DMS114 treated with DMSO at 0.1 percent for 48 hours (cell line): ENCODE data around the gene IL10RB.
"Not testable (repeated sequence)": the region's sequence is repeated elsewhere in the genome, so short reads cannot be mapped to it uniquely, and the experiment has no call there.

ENCODE experiments used
- DNase-seq: peaks from one replicate; lab custom pipeline; 2025; ENCODE audit not compliant: unreplicated experiment; lab: John Stamatoyannopoulos, UW

Gene IL10RB

GRCh38 chr21:33240404-33240803 is 25.8 kb upstream of the IL10RB start:
- no peak for DNase-seq

GRCh38 chr21:33241846-33242245 is 24.3 kb upstream of the IL10RB start:
- DNase-seq, result no peak

- not testable (repeated sequence) for DNase-seq
Measured at GRCh38 chr21:33242846-33243245, 23.3 kb upstream of the IL10RB start.

GRCh38 chr21:33244082-33244778 is 21.9 kb upstream of the IL10RB start:
- no peak for DNase-seq

GRCh38 chr21:33244779-33245105 is 21.4 kb upstream of the IL10RB start:
- DNase-seq, result no peak

GRCh38 chr21:33245289-33245918 is 20.8 kb upstream of the IL10RB start:
- DNase-seq, result no peak

GRCh38 chr21:33246506-33246905 is 19.7 kb upstream of the IL10RB start:
- no peak for DNase-seq

GRCh38 chr21:33246963-33247362 is 19.2 kb upstream of the IL10RB start:
- no peak for DNase-seq

- no peak for DNase-seq
Measured at GRCh38 chr21:33247599-33247998, 18.6 kb upstream of the IL10RB start.

GRCh38 chr21:33249331-33250002 is 16.7 kb upstream of the IL10RB start:
- DNase-seq, result no peak

GRCh38 chr21:33251119-33251518 is 15.0 kb upstream of the IL10RB start:
- DNase-seq, result no peak

GRCh38 chr21:33253382-33253781 is 12.8 kb upstream of the IL10RB start:
- DNase-seq, result not testable (repeated sequence)

- no peak for DNase-seq
Measured at GRCh38 chr21:33254766-33255165, 11.4 kb upstream of the IL10RB start.

GRCh38 chr21:33255404-33255803 is 10.8 kb upstream of the IL10RB start:
- DNase-seq, result no peak

- DNase-seq, result no peak
Measured at GRCh38 chr21:33256019-33256418, 10.1 kb upstream of the IL10RB start.

GRCh38 chr21:33257094-33257803 is 8.9 kb upstream of the IL10RB start:
- DNase-seq, result no peak

GRCh38 chr21:33258475-33258874 is 7.7 kb upstream of the IL10RB start:
- DNase-seq, result no peak

GRCh38 chr21:33259428-33259827 is 6.7 kb upstream of the IL10RB start:
- DNase-seq, result no peak

GRCh38 chr21:33259995-33260394 is 6.2 kb upstream of the IL10RB start:
- no peak for DNase-seq

GRCh38 chr21:33261635-33262034 is 4.5 kb upstream of the IL10RB start:
- no peak for DNase-seq

- DNase-seq, result no peak
Measured at GRCh38 chr21:33262921-33263320, 3.2 kb upstream of the IL10RB start.

- DNase-seq, result no peak
Measured at GRCh38 chr21:33264561-33264960, 1.6 kb upstream of the IL10RB start.
